ENCODE measurements around the gene SHLD1.

DNA sequence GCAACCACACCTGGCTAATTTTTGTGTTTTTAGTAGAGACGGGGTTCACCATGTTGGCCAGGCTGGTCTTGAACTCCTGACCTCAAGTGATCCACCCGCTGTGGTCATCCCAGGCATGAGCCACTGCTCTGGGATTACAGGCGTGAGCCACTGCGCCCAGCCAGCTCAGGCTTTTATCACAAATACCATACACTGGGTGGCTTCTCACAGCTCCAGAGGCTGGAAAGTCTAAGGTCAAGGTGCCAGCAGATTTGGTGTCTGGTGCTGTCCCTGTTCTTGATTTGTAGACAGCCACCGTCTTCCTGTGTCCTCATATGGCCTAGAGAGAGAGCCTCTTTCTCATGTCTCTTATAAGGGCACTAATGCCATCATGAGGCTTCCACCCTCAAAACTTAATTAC lies 25.9 kb downstream of the SHLD1 start:
- TF ChIP-seq POLR2A (IDR thresholded peaks at IDR 0.05): no peak
- TF ChIP-seq, protein P1, sequence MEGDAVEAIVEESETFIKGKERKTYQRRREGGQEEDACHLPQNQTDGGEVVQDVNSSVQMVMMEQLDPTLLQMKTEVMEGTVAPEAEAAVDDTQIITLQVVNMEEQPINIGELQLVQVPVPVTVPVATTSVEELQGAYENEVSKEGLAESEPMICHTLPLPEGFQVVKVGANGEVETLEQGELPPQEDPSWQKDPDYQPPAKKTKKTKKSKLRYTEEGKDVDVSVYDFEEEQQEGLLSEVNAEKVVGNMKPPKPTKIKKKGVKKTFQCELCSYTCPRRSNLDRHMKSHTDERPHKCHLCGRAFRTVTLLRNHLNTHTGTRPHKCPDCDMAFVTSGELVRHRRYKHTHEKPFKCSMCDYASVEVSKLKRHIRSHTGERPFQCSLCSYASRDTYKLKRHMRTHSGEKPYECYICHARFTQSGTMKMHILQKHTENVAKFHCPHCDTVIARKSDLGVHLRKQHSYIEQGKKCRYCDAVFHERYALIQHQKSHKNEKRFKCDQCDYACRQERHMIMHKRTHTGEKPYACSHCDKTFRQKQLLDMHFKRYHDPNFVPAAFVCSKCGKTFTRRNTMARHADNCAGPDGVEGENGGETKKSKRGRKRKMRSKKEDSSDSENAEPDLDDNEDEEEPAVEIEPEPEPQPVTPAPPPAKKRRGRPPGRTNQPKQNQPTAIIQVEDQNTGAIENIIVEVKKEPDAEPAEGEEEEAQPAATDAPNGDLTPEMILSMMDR (IDR thresholded peaks at IDR 0.05): no peak
